Endothelial cell of umbilical vein (primary cell): ENCODE results near the gene QRFP. TPM values are rescaled to one million over a fixed set of nuclear protein-coding genes. Genes with fewer than 3 reads are reported as not detected.
"Not testable (repeated sequence)": the region's sequence is repeated elsewhere in the genome, so short reads cannot be mapped to it uniquely, and the experiment has no call there.

Experiments used
- BruUV-seq: library from RNA; stranded (reverse); fragments of 400-500 nt; replicated peaks from 2 replicates; lab custom pipeline; 2021; lab: Mats Ljungman, UMichigan
- CTCF ChIA-PET: fragments of 300-600, 350-600 bp; sonication (Branson Sonifier 250); formaldehyde crosslinking; loops from one replicate; lab custom pipeline; 2021; ENCODE audit warnings: antibody characterized with exemption, inconsistent platforms; lab: Charles Lee
- POLR2A ChIA-PET: fragments of 300-600, 350-600 bp; sonication (Branson Sonifier 250); formaldehyde crosslinking; loops from one replicate; lab custom pipeline; 2021; ENCODE audit warnings: antibody characterized with exemption, inconsistent platforms; lab: Charles Lee
- DNase-seq: peaks from one replicate; pipeline ENCODE4 v3.0.0-alpha.2; 2011; ENCODE audit warnings: low read depth, low spot score
- FAIRE-seq: peaks from 2 replicates; lab custom pipeline; 2011; peaks lifted over from hg19 to GRCh38; lab: Jason Lieb, UNC
- H2AFZ ChIP-seq: 2 replicates; pipeline ENCODE4 v1.6.0; 2012; ENCODE audit warnings: low read depth, low read length, control low read depth, inconsistent platforms
- H3K27ac ChIP-seq: 2 replicates; pipeline ENCODE4 v1.5.1; 2011; ENCODE audit warnings: low read depth, mild to moderate bottlenecking, control low read depth, low read length, moderate library complexity; ENCODE audit not compliant: insufficient read depth
- H3K27me3 ChIP-seq, 2 experiments: 2 replicates each; pipeline versions ENCODE4 v1.6.0 to v1.6.1; 2011; ENCODE audit warnings: low read length in 2 of 2, mixed read lengths in 1 of 2; ENCODE audit not compliant: control insufficient read depth in 2 of 2, insufficient read depth in 2 of 2
- H3K36me3 ChIP-seq, 2 experiments: 2 replicates in 1 of 2; 3 replicates in 1 of 2; pipeline ENCODE4 v1.5.1; 2011; ENCODE audit warnings: low read length in 2 of 2, mild to moderate bottlenecking in 1 of 2, moderate library complexity in 1 of 2; ENCODE audit not compliant: control insufficient read depth in 2 of 2, insufficient read depth in 2 of 2; ENCODE audit errors: extremely low read depth in 1 of 2
- H3K4me1 ChIP-seq: 3 replicates; pipeline ENCODE4 v1.5.1; 2011; ENCODE audit warnings: mild to moderate bottlenecking, low read length; ENCODE audit not compliant: control insufficient read depth, insufficient read depth; ENCODE audit errors: extremely low read depth
- H3K4me2 ChIP-seq: 2 replicates; pipeline ENCODE4 v1.6.1; 2011; ENCODE audit warnings: low read length, control low read depth, mixed read lengths; ENCODE audit not compliant: insufficient read depth
- H3K4me3 ChIP-seq, 3 experiments: fragments of 200-600 bp in 1 of 3; sonication (generic), shearing (Covaris generic) in 1 of 3; replicated peaks in 1 of 3; 2 replicates each; pipeline ENCODE4 v1.5.1; 2011 to 2016; ENCODE audit warnings: control low read depth in 3 of 3, low read length in 3 of 3, mild to moderate bottlenecking in 2 of 3, inconsistent platforms in 1 of 3, low read depth in 1 of 3, moderate library complexity in 1 of 3; ENCODE audit not compliant: insufficient read depth in 1 of 3
- H3K79me2 ChIP-seq: 2 replicates; pipeline ENCODE4 v1.6.0; 2012; ENCODE audit warnings: low read length, inconsistent platforms; ENCODE audit not compliant: control insufficient read depth, insufficient read depth
- H3K9ac ChIP-seq: replicated peaks from 2 replicates; pipeline ENCODE3; 2011; ENCODE audit warnings: low read length, control low read depth; ENCODE audit not compliant: insufficient read depth; ENCODE audit errors: extremely low read depth
- H3K9me1 ChIP-seq: replicated peaks from 3 replicates; pipeline ENCODE4 v1.6.0; 2011; ENCODE audit warnings: mild to moderate bottlenecking, low read length; ENCODE audit not compliant: control insufficient read depth, insufficient read depth; ENCODE audit errors: extremely low read depth
- H3K9me3 ChIP-seq: replicated peaks from 2 replicates; pipeline ENCODE4 v1.5.1; 2012; ENCODE audit warnings: low read length, inconsistent platforms; ENCODE audit not compliant: control insufficient read depth, insufficient read depth
- H4K20me1 ChIP-seq: replicated peaks from 2 replicates; pipeline ENCODE3; 2011; ENCODE audit warnings: mild to moderate bottlenecking, low read length; ENCODE audit not compliant: control insufficient read depth, insufficient read depth; ENCODE audit errors: extremely low read depth
- CTCF ChIP-seq, 2 donors: IDR thresholded peaks; 1 replicate in 1 of 2; 2 replicates in 1 of 2; pipeline ENCODE4 v1.5.1; 2011; ENCODE audit warnings: low read length in 2 of 2, mild to moderate bottlenecking in 2 of 2, moderate library complexity in 2 of 2, control low read depth in 1 of 2, inconsistent platforms in 1 of 2, low read depth in 1 of 2; ENCODE audit not compliant: insufficient read depth in 1 of 2; ENCODE audit errors: extremely low read depth in 1 of 2
- EZH2 ChIP-seq: IDR thresholded peaks from 2 replicates; pipeline ENCODE4 v1.6.1; 2012; ENCODE audit warnings: borderline replicate concordance, low read depth, mild to moderate bottlenecking, moderate library complexity, low read length, inconsistent platforms; ENCODE audit not compliant: severe bottlenecking
- FOS ChIP-seq: IDR thresholded peaks from 2 replicates; pipeline ENCODE4 v1.6.1; 2011; ENCODE audit warnings: mild to moderate bottlenecking, low read length, moderate library complexity, borderline replicate concordance; ENCODE audit not compliant: insufficient read depth
- GATA2 ChIP-seq: IDR thresholded peaks from 2 replicates; pipeline ENCODE4 v1.7.0; 2011; ENCODE audit warnings: low read depth, mild to moderate bottlenecking, moderate library complexity, mixed read lengths, low read length; ENCODE audit not compliant: insufficient read length, insufficient read depth
- JUN ChIP-seq: IDR thresholded peaks from 2 replicates; pipeline ENCODE4 v1.6.1; 2011; ENCODE audit warnings: borderline replicate concordance, low read depth; ENCODE audit not compliant: insufficient read length, insufficient read depth
- MYC ChIP-seq: IDR thresholded peaks from one replicate; pipeline ENCODE4 v1.6.1; 2011; ENCODE audit warnings: mild to moderate bottlenecking, low read depth, low read length
- POLR2A ChIP-seq: IDR thresholded peaks from 2 replicates; pipeline ENCODE4 v1.6.1; 2012; ENCODE audit warnings: low read depth, mild to moderate bottlenecking, control low read depth, low read length
- POLR2AphosphoS5 ChIP-seq: IDR thresholded peaks from 2 replicates; pipeline ENCODE4 v1.6.1; 2012; ENCODE audit warnings: low read depth, mild to moderate bottlenecking, control low read depth, low read length, moderate library complexity; ENCODE audit not compliant: insufficient read depth
- dilution Hi-C: fragments of 300-500 bp; cut with MboI; formaldehyde crosslinking; loops from one replicate; pipeline ENCODE4 v1.15.0; 2019; ENCODE audit warnings: low sequenced_read_pairs; ENCODE audit not compliant: extremely low pct_ligation_motif_present
- intact Hi-C: fragments of 100-400 bp; cut with micrococcal nuclease; formaldehyde crosslinking; loops from one replicate; pipeline ENCODE4 v1.10.0; 2022
- polyA plus RNA-seq, 4 experiments: library from polyadenylated mRNA; depleted of rRNA in 3 of 4; stranded (reverse) in 3 of 4; unstranded in 1 of 4; fragments of >200 nt; gene quantifications; 2 replicates each; pipeline versions ENCODE4 v1.2.1 to v1.2.3, GENCODE V29; 2011 to 2012; ENCODE audit warnings: missing spikeins in 1 of 4
- total RNA-seq: library from RNA; stranded (reverse); gene quantifications from 2 replicates; pipeline ENCODE4 v1.2.3, GENCODE V29; 2021
- TF ChIP-seq, protein P1 (sequence below): IDR thresholded peaks from 2 replicates; pipeline ENCODE4 v1.6.1; 2011; ENCODE audit not compliant: insufficient read depth, insufficient read length

QRFP gene
- total and polyA plus RNA-seq, 2 donors (not counting 3 experiments of a cell fraction or from before 2014, with no cell fraction given), result not detected

DNA sequence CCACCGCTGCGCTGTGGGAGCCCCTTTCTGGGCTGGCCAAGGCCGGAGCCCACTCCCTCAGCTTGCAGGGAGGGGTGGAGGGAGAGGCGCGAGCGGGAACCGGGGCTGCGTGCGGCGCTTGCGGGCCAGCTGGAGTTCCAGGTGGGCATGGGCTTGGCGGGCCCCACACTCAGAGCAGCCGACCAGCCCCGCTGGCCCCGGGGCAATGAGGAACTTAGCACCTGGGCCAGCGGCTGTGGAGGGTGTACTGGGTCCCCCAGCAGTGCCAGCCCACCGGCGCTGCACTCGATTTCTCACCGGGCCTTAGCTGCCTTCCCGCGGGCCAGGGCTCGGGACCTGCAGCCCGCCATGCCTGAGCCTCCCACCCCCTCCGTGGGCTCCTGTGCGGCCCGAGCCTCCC, 13.4 kb upstream of the QRFP start:
- H3K4me2 ChIP-seq, H4K20me1 ChIP-seq, H3K9ac ChIP-seq, dilution Hi-C loops, DNase-seq, H3K9me1 ChIP-seq, H2AFZ ChIP-seq, BruUV-seq, H3K9me3 ChIP-seq, H3K36me3 ChIP-seq, intact Hi-C loops, CTCF ChIA-PET, H3K4me1 ChIP-seq, H3K27ac ChIP-seq, H3K4me3 ChIP-seq, H3K79me2 ChIP-seq, FAIRE-seq, POLR2A ChIA-PET, H3K27me3 ChIP-seq: not testable (repeated sequence)

GRCh38 chr9:130908878-130909355, 12.3 kb upstream of the QRFP start:
- no peaks in the 10 kb centered on the region for H3K9me1 ChIP-seq
- H4K20me1 ChIP-seq, result no peaks in the 10 kb centered on the region
- H3K36me3 ChIP-seq, result no peaks in the 10 kb centered on the region
- FAIRE-seq (no peak), DNase-seq (no peak)
- H2AFZ ChIP-seq, result no peak overlapping the region
- CTCF ChIA-PET, result no interaction called here
- POLR2A ChIA-PET, result no interaction called here
- peaks cover 0 to 2% of the 10 kb centered on the region in 2 experiments for H3K27me3 ChIP-seq
- H3K9ac ChIP-seq, result no peak overlapping the region
- no peak overlapping the region for H3K4me2 ChIP-seq
- no TSS peak for BruUV-seq
- H3K27ac ChIP-seq, result no peak overlapping the region
- no peaks in the 10 kb centered on the region for H3K4me1 ChIP-seq
- H3K4me3 ChIP-seq, result no peak overlapping the region
- no peaks in the 10 kb centered on the region for H3K9me3 ChIP-seq
- no peak for TF ChIP-seq MYC
- TF ChIP-seq, protein P1, sequence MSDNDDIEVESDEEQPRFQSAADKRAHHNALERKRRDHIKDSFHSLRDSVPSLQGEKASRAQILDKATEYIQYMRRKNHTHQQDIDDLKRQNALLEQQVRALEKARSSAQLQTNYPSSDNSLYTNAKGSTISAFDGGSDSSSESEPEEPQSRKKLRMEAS, result no peak
- no peak for TF ChIP-seq FOS
- TF ChIP-seq JUN, result no peak
- no peak for TF ChIP-seq EZH2
- no peak for TF ChIP-seq GATA2
- no peak for TF ChIP-seq CTCF (IDR thresholded peaks at IDR 0.05; ENCODE audit: extremely low read depth in 1 of 2, insufficient read depth in 1 of 2, low read depth in 1 of 2, low read length in 2 of 2)
- no peak for TF ChIP-seq POLR2A
- TF ChIP-seq POLR2AphosphoS5, result no peak
- intact Hi-C loops, result no loop called here
- H3K79me2 ChIP-seq, result no peaks in the 10 kb centered on the region
- dilution Hi-C loops, result no loop called here
